A549 (cell line): ENCODE measurements around the gene NR4A1. TPM values are rescaled to one million over a fixed set of nuclear protein-coding genes. Genes with fewer than 3 reads are reported as not detected.

Experiments used
- ATAC-seq, 2 experiments: fragments of 200-7000 bp in 1 of 2; fragments of >200 bp in 1 of 2; cut with Nextera tagmentation in 1 of 2; cut with Tn5 transposase in 1 of 2; 3 replicates each; pipeline versions ENCODE4 v1.8.0 to v1.9.1; 2018 to 2020; ENCODE audit warnings: mild to moderate bottlenecking in 1 of 2, moderate library complexity in 1 of 2
- CTCF ChIA-PET: fragments of 300-600 bp; sonication (Branson Sonifier 250); formaldehyde crosslinking; extraction: SDS; loops from one replicate; lab custom pipeline; 2021; ENCODE audit warnings: antibody characterized with exemption, inconsistent platforms; lab: Yijun Ruan, JAX
- POLR2A ChIA-PET: fragments of 350-600 bp; formaldehyde crosslinking; extraction: SDS; loops from one replicate; lab custom pipeline; 2021; ENCODE audit warnings: antibody characterized with exemption, inconsistent platforms; lab: Yijun Ruan, JAX
- DNase-seq, 2 experiments: peaks; one replicate each; pipeline versions ENCODE4 v3.0.0 to v3.0.0-alpha.2; 2011 to 2016; ENCODE audit warnings: low read depth in 1 of 2, low spot score in 1 of 2
- FAIRE-seq: peaks from 2 replicates; lab custom pipeline; 2011; peaks lifted over from hg19 to GRCh38; lab: Jason Lieb, UNC
- H3K27ac ChIP-seq, 2 experiments: fragments of >200 bp; sonication (Bioruptor Twin); formaldehyde crosslinking; 3 replicates each; pipeline ENCODE4 v1.5.1; 2016 to 2017
- H3K4me1 ChIP-seq: fragments of >200 bp; sonication (Bioruptor Twin); formaldehyde crosslinking; 3 replicates; pipeline ENCODE4 v1.6.1; 2016
- H3K4me2 ChIP-seq: fragments of >200 bp; sonication (Bioruptor Twin); formaldehyde crosslinking; 3 replicates; pipeline ENCODE4 v1.6.1; 2016
- H3K4me3 ChIP-seq: fragments of >200 bp; sonication (Bioruptor Twin); formaldehyde crosslinking; 3 replicates; pipeline ENCODE4 v1.5.1; 2016
- H3K9me3 ChIP-seq: fragments of >200 bp; sonication (Bioruptor Twin); formaldehyde crosslinking; 3 replicates; pipeline ENCODE4 v1.6.1; 2016
- BHLHE40 ChIP-seq: IDR thresholded peaks from 2 replicates; pipeline ENCODE4 v1.6.1; 2012; ENCODE audit warnings: low read depth, low read length, inconsistent platforms
- CBX8 ChIP-seq: fragments of 200-600 bp; sonication (generic); IDR thresholded peaks from 2 replicates; pipeline ENCODE4 v1.6.1; 2016
- CEBPB ChIP-seq, 2 experiments: fragments of >200 bp in 1 of 2; sonication (Bioruptor Twin) in 1 of 2; formaldehyde crosslinking in 1 of 2; IDR thresholded peaks; 2 replicates each; pipeline ENCODE4 v1.6.1; 2012 to 2016
- FOSB ChIP-seq: fragments of 250-450 bp; sonication (Bioruptor Pico); IDR thresholded peaks from 2 replicates; pipeline ENCODE4 v1.5.0; 2020; ENCODE audit warnings: mild to moderate bottlenecking, moderate library complexity
- FOSL2 ChIP-seq, 2 experiments: fragments of 450-650 bp in 1 of 2; fragments of >200 bp in 1 of 2; sonication (Bioruptor Twin) in 1 of 2; formaldehyde crosslinking; IDR thresholded peaks; 2 replicates each; pipeline versions ENCODE4 v1.5.0 to v1.6.1; 2016 to 2020; ENCODE audit warnings: mild to moderate bottlenecking in 1 of 2, moderate library complexity in 1 of 2
- GATA3 ChIP-seq: IDR thresholded peaks from 2 replicates; pipeline ENCODE4 v1.6.1; 2012; ENCODE audit warnings: borderline replicate concordance
- HEYL ChIP-seq: fragments of 250-450 bp; sonication (Bioruptor Pico); IDR thresholded peaks from 2 replicates; pipeline ENCODE4 v1.8.0; 2021; ENCODE audit warnings: mild to moderate bottlenecking, moderate library complexity
- HMGXB4 ChIP-seq: fragments of 250-450 bp; sonication (Bioruptor Pico); IDR thresholded peaks from 2 replicates; pipeline ENCODE4 v1.5.0; 2021; ENCODE audit warnings: mild to moderate bottlenecking, moderate library complexity, borderline replicate concordance
- JUN ChIP-seq, 2 experiments: fragments of >200 bp; sonication (Bioruptor Twin); formaldehyde crosslinking; IDR thresholded peaks; 2 replicates in 1 of 2; 3 replicates in 1 of 2; pipeline ENCODE4 v1.6.1; 2016 to 2017
- JUNB ChIP-seq: fragments of >200 bp; sonication (Bioruptor Twin); formaldehyde crosslinking; IDR thresholded peaks from 2 replicates; pipeline ENCODE4 v1.6.1; 2016
- KDM1A ChIP-seq: fragments of 200-600 bp; sonication (generic); IDR thresholded peaks from 2 replicates; pipeline ENCODE4 v1.6.1; 2016; ENCODE audit warnings: low read depth, mild to moderate bottlenecking
- MAZ ChIP-seq: fragments of 150-350 bp; IDR thresholded peaks from 2 replicates; pipeline ENCODE4 v1.6.1; 2014; ENCODE audit warnings: antibody characterized with exemption, low read depth, low read length, borderline replicate concordance
- NFE2L2 ChIP-seq: fragments of 150-350 bp; conservative IDR thresholded peaks from 2 replicates; pipeline ENCODE4 v1.6.1; 2014; ENCODE audit warnings: low read length
- PHF8 ChIP-seq: fragments of 200-600 bp; sonication (generic); IDR thresholded peaks from 2 replicates; pipeline ENCODE4 v1.6.1; 2016; ENCODE audit warnings: low read depth, mild to moderate bottlenecking, antibody characterized with exemption, moderate library complexity, borderline replicate concordance
- POLR2A ChIP-seq: IDR thresholded peaks from 2 replicates; pipeline ENCODE4 v1.6.1; 2012; ENCODE audit warnings: mild to moderate bottlenecking, low read length
- RAD21 ChIP-seq, 2 experiments: fragments of >200 bp in 1 of 2; sonication (Bioruptor Twin) in 1 of 2; formaldehyde crosslinking in 1 of 2; IDR thresholded peaks in 1 of 2; conservative IDR thresholded peaks in 1 of 2; 2 replicates in 1 of 2; 3 replicates in 1 of 2; pipeline ENCODE4 v1.6.1; 2012 to 2018; ENCODE audit warnings: inconsistent platforms in 1 of 2
- RARB ChIP-seq: fragments of 250-450 bp; sonication (Bioruptor Pico); IDR thresholded peaks from 2 replicates; pipeline ENCODE4 v1.8.0; 2021; ENCODE audit warnings: mild to moderate bottlenecking, moderate library complexity
- SMC3 ChIP-seq: fragments of >200 bp; sonication (Bioruptor Twin); formaldehyde crosslinking; IDR thresholded peaks from 3 replicates; pipeline ENCODE4 v1.6.1; 2018; ENCODE audit warnings: inconsistent platforms
- TP53 ChIP-seq: fragments of 250-450 bp; sonication (Bioruptor Pico); IDR thresholded peaks from 2 replicates; pipeline ENCODE4 v1.5.0; 2021; ENCODE audit warnings: mild to moderate bottlenecking, moderate library complexity
- USF2 ChIP-seq: fragments of 450-650 bp; IDR thresholded peaks from 2 replicates; pipeline ENCODE4 v1.6.1; 2014; ENCODE audit warnings: antibody characterized with exemption
- ZC3H11A ChIP-seq: fragments of 450-650 bp; IDR thresholded peaks from 2 replicates; pipeline ENCODE4 v1.6.1; 2014; ENCODE audit warnings: antibody characterized with exemption, mild to moderate bottlenecking
- WGBS: methylation state at CpG from one replicate; pipeline ENCODE4 v1.1.6; 2017; ENCODE audit errors: missing lambda C conversion rate; 5-methylcytosine and 5-hydroxymethylcytosine counted together
- polyA plus RNA-seq, 4 experiments: library from polyadenylated mRNA; depleted of rRNA in 3 of 4; stranded (reverse); fragments of >200 nt; fragmentation: RNase III in 1 of 4; extraction: RNeasy Plus Mini Kit Qiagen cat#74134 plus additional on column Dnase treatment in 1 of 4; gene quantifications; 2 replicates in 3 of 4; 3 replicates in 1 of 4; pipeline ENCODE4 v1.2.3, GENCODE V29; 2011 to 2017

The NR4A1 gene
- polyA plus RNA-seq, 2 of the 4 experiments (the other 2 are of a cell fraction) = 39.6 to 89.6 TPM

GRCh38 chr12:52069327-52070184 is 18.3 kb downstream of the NR4A1 start, which contains the start of gene ATG101 (continued):
- TF ChIP-seq MAZ (no peak), NFE2L2 (no peak), RAD21 (conservative IDR thresholded peaks at IDR 0.05 in 1 of 2, IDR thresholded peaks at IDR 0.05 in 1 of 2) (peak in 1 of 2 experiments; percentile 20; a peak in 3 of 5 replicates), CBX8 (no peak), POLR2A (peak; percentile 92), JUNB (no peak), SMC3 (peak; percentile 33; the same call in 2 of the 3 replicates), HMGXB4 (CRISPR knock-in tag) (peak; percentile 31; the same call in 1 of the 2 replicates), USF2 (no peak), JUN (IDR thresholded peaks at IDR 0.05) (peak; percentile 83 to 91), FOSL2 (IDR thresholded peaks at IDR 0.05) (no peak), FOSL2 (CRISPR knock-in tag; IDR thresholded peaks at IDR 0.05) (peak; percentile 70), FOSB (CRISPR knock-in tag) (no peak), TP53 (CRISPR knock-in tag) (no peak), GATA3 (peak; percentile 96), RARB (no peak), CEBPB (IDR thresholded peaks at IDR 0.05) (no peak), HEYL (CRISPR knock-in tag) (no peak), KDM1A (no peak), BHLHE40 (peak; percentile 91)

- Histone ChIP-seq H3K27ac (peak overlapping the region; percentile 98 to 100), H3K4me1 (peaks cover 22% of the 10 kb centered on the region), H3K9me3 (no peaks in the 10 kb centered on the region), H3K4me3 (peak overlapping the region; percentile 100), H3K4me2 (peak overlapping the region; percentile 96)
- TF ChIP-seq POLR2A = no peak
- no peak for TF ChIP-seq ZC3H11A
- TF ChIP-seq PHF8 = 0 out of 2 replicates have a peak, but pooled peaks have one; percentile 22
- ChIA-PET POLR2A (interaction anchor here (1.0 to 2.8 kb wide), 9 partner anchors 10 to 809 kb away, joined by 3 to 26 read pairs (median 8); partner anchors contain the start of gene NR4A1), CTCF (interaction anchor here (0.6 to 42.5 kb wide), 17 partner anchors 10 to 968 kb away, joined by 3 to 1730 read pairs (median 5); partner anchors contain the start of genes NR4A1 and SMIM41)
- FAIRE-seq (no peak), ATAC-seq (peak in 1 of 2 experiments; percentile 47; a peak in 5 of 6 replicates), DNase-seq (no peak)
- WGBS = 5% methylated on average over 25 of the region's 37 CpGs
These were observed 19.1 kb downstream of the NR4A1 start for GRCh38 chr12:52070185-52070925.
